AG10803 (cell line): Measurements from ENCODE around the gene SLC25A21.
A peak's percentile ranks its signal among the peaks of the same experiment; 100 is the strongest.
"Not testable (repeated sequence)": the region's sequence is repeated elsewhere in the genome, so short reads cannot be mapped to it uniquely, and the experiment has no call there.

ENCODE experiments used
- DNase-seq: peaks from one replicate; pipeline ENCODE4 v3.0.0; 2010; ENCODE audit warnings: low read depth
- H3K4me3 ChIP-seq: 2 replicates; pipeline ENCODE4 v1.5.1; 2011; ENCODE audit warnings: mild to moderate bottlenecking, low read length, control low read depth
- TF ChIP-seq, protein P1 (sequence below): conservative IDR thresholded peaks from 2 replicates; pipeline ENCODE4 v1.5.1; 2011; ENCODE audit warnings: mild to moderate bottlenecking, low read length, control low read depth, inconsistent platforms

Gene SLC25A21

DNA sequence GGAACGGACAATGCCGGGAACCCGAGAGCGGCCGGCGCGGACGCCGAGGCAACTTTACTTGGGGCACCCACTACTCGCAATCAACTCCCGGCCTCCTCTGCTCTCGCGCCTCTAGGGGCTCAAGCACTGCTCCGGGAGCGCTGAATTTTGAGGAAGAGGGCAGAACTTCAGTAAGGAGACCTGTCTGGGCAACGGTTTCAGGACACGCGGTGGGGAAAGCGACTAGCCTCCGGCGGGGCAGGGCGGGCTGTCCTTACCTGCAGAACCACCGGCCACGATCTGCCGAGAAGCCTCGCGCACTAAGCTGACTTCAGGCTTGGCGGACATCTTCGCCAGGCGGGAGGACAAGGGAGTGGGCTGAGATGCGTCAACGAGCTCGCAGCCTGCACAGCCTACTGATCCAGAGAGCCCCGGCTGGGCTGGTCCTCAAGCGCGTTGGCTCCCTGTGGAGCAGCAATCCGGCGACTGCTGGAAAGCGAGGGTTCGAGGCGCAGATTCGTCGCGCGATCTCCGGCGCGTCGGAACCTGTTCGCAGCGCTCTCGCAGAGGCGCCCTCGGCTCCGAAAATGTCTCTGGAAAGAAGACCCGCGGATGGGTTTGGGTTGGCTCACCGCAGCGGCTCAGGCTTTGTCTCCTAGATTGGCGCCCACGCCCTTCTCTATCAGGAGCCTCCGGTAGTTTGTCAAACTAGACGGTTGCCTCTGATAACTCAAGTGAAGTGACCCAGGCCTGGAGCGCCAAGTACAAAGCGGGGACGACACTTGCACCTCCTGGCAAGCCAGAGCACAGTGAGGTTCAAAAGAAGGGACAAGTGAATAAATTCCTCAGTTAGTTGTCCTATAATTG lies at the start of gene SLC25A21:
TSS of gene SLC25A21 (minus strand) at position 583 of the 846 bp plus-strand sequence.
- H3K4me3 ChIP-seq, result peak within 1 kb of the TSS; percentile 92
- peak; percentile 79 for DNase-seq
- TF ChIP-seq, protein P1, sequence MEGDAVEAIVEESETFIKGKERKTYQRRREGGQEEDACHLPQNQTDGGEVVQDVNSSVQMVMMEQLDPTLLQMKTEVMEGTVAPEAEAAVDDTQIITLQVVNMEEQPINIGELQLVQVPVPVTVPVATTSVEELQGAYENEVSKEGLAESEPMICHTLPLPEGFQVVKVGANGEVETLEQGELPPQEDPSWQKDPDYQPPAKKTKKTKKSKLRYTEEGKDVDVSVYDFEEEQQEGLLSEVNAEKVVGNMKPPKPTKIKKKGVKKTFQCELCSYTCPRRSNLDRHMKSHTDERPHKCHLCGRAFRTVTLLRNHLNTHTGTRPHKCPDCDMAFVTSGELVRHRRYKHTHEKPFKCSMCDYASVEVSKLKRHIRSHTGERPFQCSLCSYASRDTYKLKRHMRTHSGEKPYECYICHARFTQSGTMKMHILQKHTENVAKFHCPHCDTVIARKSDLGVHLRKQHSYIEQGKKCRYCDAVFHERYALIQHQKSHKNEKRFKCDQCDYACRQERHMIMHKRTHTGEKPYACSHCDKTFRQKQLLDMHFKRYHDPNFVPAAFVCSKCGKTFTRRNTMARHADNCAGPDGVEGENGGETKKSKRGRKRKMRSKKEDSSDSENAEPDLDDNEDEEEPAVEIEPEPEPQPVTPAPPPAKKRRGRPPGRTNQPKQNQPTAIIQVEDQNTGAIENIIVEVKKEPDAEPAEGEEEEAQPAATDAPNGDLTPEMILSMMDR, result peak; percentile 26; the same call in 1 of the 2 replicates

DNA sequence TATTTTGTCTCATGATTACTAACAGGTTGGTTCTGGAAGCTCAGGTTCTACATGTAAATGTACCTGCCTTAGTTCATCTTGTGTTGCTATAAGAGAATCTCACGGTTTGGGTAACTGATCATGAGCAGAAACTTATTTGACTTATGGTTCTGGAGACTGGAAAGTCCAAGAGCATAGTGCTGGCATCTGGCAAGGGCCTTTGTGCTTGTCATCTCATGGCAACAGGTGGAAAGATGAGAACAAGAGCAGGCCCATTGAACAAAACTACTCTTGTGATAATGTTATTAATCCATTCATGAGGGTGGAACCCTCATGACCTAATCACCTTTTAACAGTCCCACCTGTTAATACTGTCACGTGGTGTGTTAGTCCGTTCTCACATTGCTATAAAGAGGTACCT lies 48.7 kb upstream of the SLC25A21 start:
- no peak overlapping the region for H3K4me3 ChIP-seq
- DNase-seq, result no peak
- TF ChIP-seq, protein P1, result no peak

DNA sequence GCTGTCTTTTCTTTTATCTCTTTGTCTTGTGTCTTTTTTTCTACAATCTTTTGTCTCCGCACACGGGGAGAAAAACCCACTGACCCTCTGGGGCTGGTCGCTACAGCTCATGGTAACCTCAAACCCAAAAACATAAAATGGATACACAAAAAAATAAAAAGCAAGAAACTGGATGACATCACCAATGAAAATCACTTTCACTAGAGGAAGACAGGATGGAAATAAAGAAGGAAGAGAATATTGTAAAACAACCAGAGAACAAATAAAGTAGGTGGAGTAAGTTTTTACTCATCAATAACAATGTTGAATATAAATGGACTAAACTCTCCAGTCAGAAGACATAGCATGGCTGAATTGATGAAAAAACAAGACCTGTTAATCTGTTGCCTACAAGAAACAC lies 42.9 kb upstream of the SLC25A21 start:
- H3K4me3 ChIP-seq, result no peak overlapping the region
- TF ChIP-seq, protein P1, result no peak
- no peak for DNase-seq

DNA sequence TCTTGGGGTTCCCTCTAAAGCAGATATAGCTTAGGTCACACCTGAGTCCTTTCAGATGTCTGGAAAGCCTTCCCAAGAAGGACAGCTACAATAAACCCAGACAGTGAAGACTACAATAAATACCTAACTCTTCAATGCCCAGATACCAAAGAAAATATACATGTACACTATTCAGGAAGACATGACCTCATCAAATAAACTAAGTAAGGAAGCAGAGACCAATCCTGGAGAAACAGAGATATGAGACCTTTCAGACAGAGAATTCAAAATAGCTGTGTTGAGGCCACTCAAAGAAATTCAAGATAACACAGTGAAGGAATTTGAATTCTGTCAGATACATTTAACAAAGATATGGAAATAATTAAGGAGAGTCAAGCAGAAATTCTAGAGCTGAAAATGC lies 40.6 kb upstream of the SLC25A21 start:
- no peak for DNase-seq
- no peak overlapping the region for H3K4me3 ChIP-seq
- TF ChIP-seq, protein P1, result no peak

DNA sequence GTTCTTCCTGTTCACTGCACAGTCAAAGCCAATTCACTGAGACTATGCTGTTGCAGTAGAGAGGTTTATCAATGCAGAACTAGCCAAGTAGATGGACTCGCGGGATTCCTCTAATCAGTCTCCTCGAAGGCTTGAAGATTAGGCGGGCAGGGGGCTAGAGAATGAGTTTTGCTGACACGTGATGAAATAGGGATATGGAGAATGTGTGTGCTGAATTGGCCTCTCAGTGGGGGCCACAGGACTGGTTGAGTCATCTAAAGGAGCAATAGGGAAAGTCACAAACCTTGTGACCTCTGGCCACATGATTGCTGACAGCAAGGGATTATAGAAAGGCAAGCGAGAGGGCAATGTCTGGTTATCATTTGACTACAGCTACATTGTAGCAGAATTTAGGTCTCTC lies 38.0 kb upstream of the SLC25A21 start:
- DNase-seq, result no peak
- no peak overlapping the region for H3K4me3 ChIP-seq
- TF ChIP-seq, protein P1, result no peak

DNA sequence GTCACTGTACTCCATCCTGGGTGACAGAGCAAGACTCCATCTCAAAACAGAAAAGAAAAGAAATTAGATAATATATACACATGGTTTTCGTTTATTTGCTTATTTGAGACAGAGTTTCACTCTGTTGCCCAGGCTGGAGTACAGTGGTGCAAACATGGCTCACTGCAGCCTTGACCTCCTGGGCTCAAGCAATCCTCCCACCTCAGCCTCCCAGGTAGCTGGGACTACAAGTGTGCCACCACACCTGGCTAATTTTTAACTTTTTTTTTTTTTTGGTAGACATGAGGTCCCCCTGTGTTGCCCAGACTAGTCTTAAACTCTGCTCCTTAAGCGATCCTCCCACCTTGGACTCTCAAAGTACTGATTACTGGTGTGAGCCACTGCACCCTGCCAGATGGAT lies 37.2 kb upstream of the SLC25A21 start:
- DNase-seq, H3K4me3 ChIP-seq: not testable (repeated sequence)

DNA sequence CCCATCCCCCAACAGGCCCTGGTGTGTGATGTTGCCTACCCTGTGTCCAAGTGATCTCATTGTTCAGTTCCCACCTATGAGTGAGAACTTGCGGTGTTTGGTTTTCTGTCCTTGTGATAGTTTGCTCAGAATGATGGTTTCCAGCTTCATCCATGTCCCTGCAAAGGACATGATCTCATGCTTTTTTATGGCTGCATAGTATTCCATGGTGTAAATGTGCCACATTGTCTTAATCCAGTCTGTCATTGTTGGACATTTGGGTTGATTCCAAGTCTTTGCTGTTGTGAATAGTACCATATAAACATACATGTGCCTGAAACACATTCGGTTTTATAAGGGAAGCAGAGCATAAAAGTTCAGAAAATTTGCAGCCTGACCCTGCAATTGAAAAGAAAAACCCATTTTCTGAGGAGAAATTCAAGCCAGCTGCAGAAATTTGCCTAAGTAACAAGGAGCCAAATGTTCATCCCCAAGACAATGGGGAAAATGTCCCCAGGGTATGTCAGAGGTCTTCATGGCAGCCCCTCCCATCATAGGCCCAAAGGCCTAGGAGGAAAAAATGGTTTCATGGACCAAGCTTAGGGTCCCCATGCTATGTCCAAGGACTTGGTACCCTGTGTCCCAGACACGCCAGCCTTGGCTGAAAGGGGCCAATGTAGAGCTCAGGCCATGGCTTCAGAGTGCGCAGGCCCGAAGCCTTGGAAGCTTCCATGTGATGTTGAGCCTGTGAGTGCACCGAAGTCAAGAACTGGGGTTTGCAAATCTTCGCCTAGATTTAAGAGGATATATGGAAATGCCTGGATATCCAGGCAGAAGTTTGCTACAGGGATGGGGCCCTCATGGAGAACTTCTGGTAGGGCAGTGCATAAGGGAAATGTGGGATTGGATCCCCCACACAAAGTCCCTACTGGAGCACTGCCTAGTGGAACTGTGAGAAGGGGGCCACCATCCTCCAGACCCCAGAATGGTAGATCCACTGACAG lies 33.5 kb upstream of the SLC25A21 start:
- not testable (repeated sequence) for DNase-seq, H3K4me3 ChIP-seq
